ENCODE data around the gene INSR. TPM values are rescaled to one million over a fixed set of nuclear protein-coding genes. Genes with fewer than 3 reads are reported as not detected.
A peak's percentile ranks its signal among the peaks of the same experiment; 100 is the strongest.

INSR gene
- polyA plus RNA-seq, 1 donor from 2014 or later = 0.53 TPM

DNA sequence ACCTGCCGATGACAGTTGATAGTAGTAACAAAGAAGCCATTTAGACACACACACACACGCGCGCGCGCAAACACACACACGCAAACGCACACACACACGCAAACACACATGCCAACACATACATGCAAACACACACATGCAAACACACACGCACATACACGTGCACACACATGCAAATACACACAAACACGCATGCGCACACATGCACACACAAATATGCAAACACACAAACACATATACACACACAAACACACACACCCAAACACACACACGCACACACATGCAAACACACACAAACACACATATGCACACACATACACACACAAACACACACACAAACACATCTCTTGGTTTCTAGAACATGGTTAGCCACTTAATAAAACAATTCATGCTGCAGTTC, 174.6 kb downstream of the INSR start:
- no peaks in the 10 kb centered on the region for H3K4me1 Mint-ChIP-seq
- H3K36me3 Mint-ChIP-seq = no peaks in the 10 kb centered on the region
- H3K4me3 Mint-ChIP-seq = no peak overlapping the region
- no peaks in the 10 kb centered on the region for H3K27me3 Mint-ChIP-seq
- H3K27ac Mint-ChIP-seq = peak overlapping the region in 1 of 3 donors; percentile 54
- H3K9me3 Mint-ChIP-seq = peaks cover 0 to 1% (median 0%) of the 10 kb centered on the region in 3 donors

- Mint-ChIP-seq H3K9me3 (no peaks in the 10 kb centered on the region), H3K27me3 (peaks cover 7% of the 10 kb centered on the region), H3K4me1 (no peaks in the 10 kb centered on the region), H3K27ac (peak overlapping the region in 1 of 3 donors; percentile 10), H3K36me3 (peaks cover 1% of the 10 kb centered on the region), H3K4me3 (no peak overlapping the region)
Observed at GRCh38 chr19:7117248-7117647, 177.0 kb downstream of the INSR start.

GRCh38 chr19:7115721-7116120, 178.5 kb downstream of the INSR start:
- Mint-ChIP-seq H3K27me3 (peaks cover 10% of the 10 kb centered on the region), H3K36me3 (peaks cover 1% of the 10 kb centered on the region), H3K4me1 (no peaks in the 10 kb centered on the region), H3K27ac (no peak overlapping the region), H3K4me3 (peak overlapping the region in 1 of 4 donors; percentile 46), H3K9me3 (no peaks in the 10 kb centered on the region)

DNA sequence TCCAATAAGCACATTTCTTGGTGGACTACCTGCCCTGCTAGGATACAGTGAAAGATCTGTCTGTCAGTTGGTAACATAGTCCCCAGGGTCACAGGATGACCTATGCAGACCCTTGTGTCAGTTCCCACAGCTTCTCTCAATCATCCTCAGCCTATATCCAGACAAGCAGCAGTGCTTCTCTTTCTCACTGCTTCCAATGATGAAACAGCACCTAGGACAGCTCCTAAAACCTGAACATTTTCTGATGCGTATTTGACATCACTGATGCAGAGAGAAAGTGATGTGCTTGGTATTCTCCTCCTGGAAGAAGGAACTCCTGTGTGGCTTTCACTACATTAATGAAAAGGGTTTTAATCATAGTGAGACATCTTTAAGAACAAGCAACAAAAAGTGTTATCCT, 181.0 kb downstream of the INSR start:
- H3K4me3 Mint-ChIP-seq = no peak overlapping the region
- no peak overlapping the region for H3K27ac Mint-ChIP-seq
- H3K27me3 Mint-ChIP-seq = peaks cover 10% of the 10 kb centered on the region
- peaks cover 1% of the 10 kb centered on the region for H3K36me3 Mint-ChIP-seq
- no peaks in the 10 kb centered on the region for H3K4me1 Mint-ChIP-seq
- no peaks in the 10 kb centered on the region for H3K9me3 Mint-ChIP-seq

GRCh38 chr19:7112675-7113074, 181.5 kb downstream of the INSR start:
- Mint-ChIP-seq H3K27me3 (peaks cover 10% of the 10 kb centered on the region), H3K4me1 (no peaks in the 10 kb centered on the region), H3K4me3 (no peak overlapping the region), H3K27ac (no peak overlapping the region), H3K9me3 (no peaks in the 10 kb centered on the region), H3K36me3 (peaks cover 1% of the 10 kb centered on the region)

DNA sequence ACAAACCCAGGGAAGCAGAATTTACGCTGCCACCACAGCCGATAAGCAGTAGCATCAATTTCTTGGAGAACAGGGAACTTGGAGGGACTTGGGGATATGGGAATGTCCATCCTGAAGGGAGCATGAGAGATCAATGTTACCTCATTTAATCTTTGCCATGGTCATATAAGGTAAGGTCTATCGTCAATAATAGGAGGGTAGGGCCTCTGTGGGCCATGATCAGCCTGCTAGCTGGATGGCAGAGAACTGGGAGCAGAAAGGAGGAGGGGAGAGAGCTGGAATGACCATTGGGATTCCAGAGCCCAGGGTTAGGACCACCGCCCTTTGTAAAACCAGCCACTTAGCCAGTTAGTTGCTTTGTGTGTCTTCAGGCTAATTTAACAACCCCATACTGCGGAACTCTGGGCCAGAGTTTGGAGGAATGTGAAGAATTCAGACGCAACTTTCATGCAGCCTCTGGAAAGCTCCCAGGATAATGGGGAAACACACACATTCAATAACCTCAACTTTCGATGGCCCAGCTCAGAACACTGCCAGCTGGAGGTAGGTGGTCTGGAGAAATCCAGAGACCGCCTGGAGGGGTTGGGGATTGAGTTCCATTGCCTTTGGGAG, 184.4 kb downstream of the INSR start:
- H3K9me3 Mint-ChIP-seq = no peaks in the 10 kb centered on the region
- peaks cover 1% of the 10 kb centered on the region for H3K36me3 Mint-ChIP-seq
- no peak overlapping the region for H3K27ac Mint-ChIP-seq
- H3K4me1 Mint-ChIP-seq = no peaks in the 10 kb centered on the region
- H3K27me3 Mint-ChIP-seq = peaks cover 10% of the 10 kb centered on the region
- no peak overlapping the region for H3K4me3 Mint-ChIP-seq

GRCh38 chr19:7106711-7107657, 187.2 kb downstream of the INSR start:
- no peak overlapping the region for H3K4me3 Mint-ChIP-seq
- no peaks in the 10 kb centered on the region for H3K9me3 Mint-ChIP-seq
- no peak overlapping the region for H3K27ac Mint-ChIP-seq
- H3K36me3 Mint-ChIP-seq = no peaks in the 10 kb centered on the region
- no peaks in the 10 kb centered on the region for H3K27me3 Mint-ChIP-seq
- peaks cover 3 to 5% (median 4%) of the 10 kb centered on the region in 3 donors for H3K4me1 Mint-ChIP-seq

DNA sequence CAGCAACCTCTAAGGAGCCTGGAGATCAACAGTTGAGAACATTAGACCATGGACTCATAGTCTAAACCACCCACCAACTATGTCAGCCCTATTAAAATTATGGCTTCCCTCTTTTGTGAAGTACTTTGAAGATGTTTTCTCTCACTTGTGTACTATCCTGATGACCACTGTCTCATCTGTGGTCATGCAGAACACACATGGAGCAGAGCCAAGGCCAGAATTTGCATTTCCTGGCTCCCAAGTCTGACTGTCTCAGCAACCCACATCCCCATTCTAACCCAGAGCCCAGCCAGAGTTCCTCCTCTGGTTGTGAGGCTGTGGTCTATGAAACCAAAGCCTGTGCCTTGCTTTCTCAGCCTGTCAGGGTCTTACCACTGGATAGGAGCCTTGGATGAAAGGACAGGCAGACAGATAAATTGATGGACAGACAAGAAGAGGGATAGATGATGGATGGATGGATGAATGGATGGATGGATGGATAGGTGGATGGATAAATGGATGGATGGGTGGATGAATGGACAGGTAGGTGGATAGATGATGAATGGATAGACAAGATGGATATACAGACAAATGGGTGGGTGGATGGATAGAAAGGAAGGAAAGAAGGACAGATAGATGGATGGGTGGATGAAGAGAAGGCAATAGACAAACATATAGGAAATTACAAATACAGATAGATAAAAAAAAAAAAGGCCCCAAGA, 189.3 kb downstream of the INSR start:
- H3K4me3 Mint-ChIP-seq = no peak overlapping the region
- H3K27ac Mint-ChIP-seq = no peak overlapping the region
- no peaks in the 10 kb centered on the region for H3K9me3 Mint-ChIP-seq
- H3K27me3 Mint-ChIP-seq = no peaks in the 10 kb centered on the region
- H3K4me1 Mint-ChIP-seq = peaks cover 3 to 6% (median 5%) of the 10 kb centered on the region in 3 donors
- no peaks in the 10 kb centered on the region for H3K36me3 Mint-ChIP-seq

DNA sequence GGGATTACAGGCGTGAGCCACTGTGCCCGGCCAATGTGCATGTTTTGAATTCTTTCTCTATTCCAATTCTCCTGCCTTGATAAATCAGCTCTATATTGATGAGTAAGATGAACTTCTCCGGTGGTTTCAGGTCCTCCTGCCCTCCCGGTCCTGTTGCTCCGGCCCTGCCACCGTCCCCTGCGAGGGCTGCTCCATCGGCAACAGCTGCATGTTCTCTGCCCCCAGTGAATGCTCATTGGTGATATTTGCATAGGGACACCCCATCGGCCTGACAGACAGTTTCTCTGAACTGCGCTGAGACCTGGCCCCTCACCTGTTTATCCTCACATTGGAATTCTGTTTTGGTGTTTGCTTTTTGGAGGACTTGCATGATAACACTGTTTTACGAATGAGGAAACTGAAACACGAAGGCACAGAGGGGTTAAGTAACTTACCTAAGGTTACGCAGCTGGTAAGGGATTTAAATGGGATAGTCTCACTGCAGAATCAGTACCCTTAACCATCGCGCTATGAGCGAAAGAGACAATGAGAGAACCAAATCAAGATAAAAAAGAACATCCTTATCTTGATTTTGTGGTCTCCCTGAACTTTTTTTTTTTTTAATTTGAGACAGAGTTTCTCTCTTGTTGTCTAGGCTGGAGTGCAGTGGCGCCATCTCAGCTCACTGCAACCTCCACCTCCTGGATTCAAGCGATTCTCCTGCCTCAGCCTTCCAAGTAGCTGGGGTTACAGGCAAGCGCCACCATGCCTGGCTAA, 192.5 kb downstream of the INSR start:
- Mint-ChIP-seq H3K36me3 (no peaks in the 10 kb centered on the region), H3K4me1 (peaks cover 13 to 14% (median 14%) of the 10 kb centered on the region in 3 donors), H3K27me3 (no peaks in the 10 kb centered on the region), H3K27ac (peak overlapping the region in 2 of 3 donors; percentile 16 to 50), H3K4me3 (peak overlapping the region; percentile 3 to 65 (median 54)), H3K9me3 (peaks cover 4 to 6% (median 5%) of the 10 kb centered on the region in 3 donors)

DNA sequence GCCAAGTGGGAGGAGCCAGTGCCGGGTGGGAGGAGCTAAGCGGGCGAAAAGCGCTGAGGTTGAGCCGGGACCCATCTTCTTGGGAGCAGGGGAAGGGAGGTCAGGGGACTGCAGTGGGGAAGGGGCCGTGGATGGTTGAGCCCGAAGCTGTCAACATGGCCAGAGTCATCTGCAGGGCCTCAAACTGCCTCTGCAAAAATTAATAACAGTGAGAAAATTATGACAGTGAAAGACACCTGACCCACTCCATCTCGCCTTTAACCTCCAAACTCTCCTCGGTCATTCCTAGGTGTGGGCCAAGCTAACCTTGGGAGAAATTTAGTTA, 194.7 kb downstream of the INSR start:
- peaks cover 13 to 14% (median 14%) of the 10 kb centered on the region in 3 donors for H3K4me1 Mint-ChIP-seq
- H3K27ac Mint-ChIP-seq = peak overlapping the region; percentile 31 to 91 (median 75)
- peaks cover 9 to 16% (median 14%) of the 10 kb centered on the region in 3 donors for H3K9me3 Mint-ChIP-seq
- no peaks in the 10 kb centered on the region for H3K27me3 Mint-ChIP-seq
- peak overlapping the region; percentile 91 to 97 (median 96) for H3K4me3 Mint-ChIP-seq
- peaks cover 4% of the 10 kb centered on the region for H3K36me3 Mint-ChIP-seq

GRCh38 chr19:7098701-7099596, 195.3 kb downstream of the INSR start:
- Mint-ChIP-seq H3K9me3 (peaks cover 9 to 17% (median 15%) of the 10 kb centered on the region in 3 donors), H3K36me3 (peaks cover 4% of the 10 kb centered on the region), H3K27ac (peak overlapping the region; percentile 75 to 93 (median 91)), H3K4me1 (peaks cover 13 to 14% (median 14%) of the 10 kb centered on the region in 3 donors), H3K4me3 (peak overlapping the region; percentile 91 to 97 (median 96)), H3K27me3 (no peaks in the 10 kb centered on the region)

DNA sequence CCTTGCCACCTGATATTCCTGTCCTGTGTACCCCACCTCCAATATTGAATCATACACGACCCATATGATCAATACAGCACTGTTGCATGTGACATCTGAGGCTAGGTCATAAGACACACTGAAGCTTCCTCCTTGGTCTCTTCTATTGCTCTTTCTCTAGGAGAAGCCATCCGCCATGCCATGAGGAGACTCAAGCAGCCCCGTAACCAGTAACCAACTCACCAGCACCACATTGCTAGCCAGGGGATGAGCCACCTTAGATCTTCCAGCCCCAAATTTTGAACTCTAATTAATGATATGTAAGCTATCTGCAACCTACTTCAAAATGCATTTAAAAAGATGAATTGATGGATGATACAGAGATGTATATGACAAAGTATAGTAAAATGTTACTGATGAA, 196.1 kb downstream of the INSR start:
- peaks cover 13 to 14% (median 14%) of the 10 kb centered on the region in 3 donors for H3K4me1 Mint-ChIP-seq
- H3K9me3 Mint-ChIP-seq = peaks cover 11 to 20% (median 15%) of the 10 kb centered on the region in 3 donors
- no peaks in the 10 kb centered on the region for H3K27me3 Mint-ChIP-seq
- H3K27ac Mint-ChIP-seq = peak overlapping the region in 2 of 3 donors; percentile 75 to 93
- peak overlapping the region; percentile 91 to 97 (median 96) for H3K4me3 Mint-ChIP-seq
- peaks cover 4% of the 10 kb centered on the region for H3K36me3 Mint-ChIP-seq

- peak overlapping the region in 1 of 3 donors; percentile 32 for H3K27ac Mint-ChIP-seq
- H3K4me1 Mint-ChIP-seq = no peaks in the 10 kb centered on the region
- peaks cover 10 to 32% (median 16%) of the 10 kb centered on the region in 3 donors for H3K9me3 Mint-ChIP-seq
- peak overlapping the region in 1 of 4 donors; percentile 46 for H3K4me3 Mint-ChIP-seq
- no peaks in the 10 kb centered on the region for H3K27me3 Mint-ChIP-seq
- H3K36me3 Mint-ChIP-seq = peaks cover 6% of the 10 kb centered on the region
Observed at GRCh38 chr19:7088999-7089398, 205.2 kb downstream of the INSR start.
